Erythroblast (primary cell): ENCODE data around the gene ERBB4.

ENCODE experiments used
- GATA1 ChIP-seq: IDR thresholded peaks from 2 replicates; pipeline ENCODE4 v1.6.1; 2011; ENCODE audit warnings: low read depth, mild to moderate bottlenecking, control low read depth, low read length, moderate library complexity
- POLR2A ChIP-seq: IDR thresholded peaks from 2 replicates; pipeline ENCODE4 v1.6.1; 2011; ENCODE audit warnings: mild to moderate bottlenecking, low read length

DNA sequence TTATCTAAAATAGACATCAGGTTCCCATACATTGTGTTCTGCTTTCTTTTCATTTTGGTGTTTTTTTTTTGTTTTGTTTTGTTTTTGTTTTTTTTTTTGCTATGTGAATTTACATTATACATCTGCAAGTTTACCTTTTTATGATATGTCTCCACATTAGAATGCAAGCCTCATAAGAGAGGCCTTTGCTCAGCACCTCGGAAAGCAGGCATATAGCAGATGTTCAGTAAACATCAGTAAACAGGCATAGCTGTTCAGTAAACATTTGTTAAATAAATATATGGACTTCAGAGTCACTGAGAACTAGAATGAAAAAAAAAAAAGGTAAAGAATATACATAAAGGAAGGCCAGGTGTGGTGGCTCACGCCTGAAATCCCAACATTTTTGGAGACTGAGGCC is 405.3 kb downstream of the ERBB4 start:
- TF ChIP-seq POLR2A (no peak), GATA1 (no peak)
